H1 (cell line): ENCODE results near the gene ELMOD1. TPM values are rescaled to one million over a fixed set of nuclear protein-coding genes. Genes with fewer than 3 reads are reported as not detected.

Source experiments
- polyA plus RNA-seq, 7 experiments: library from polyadenylated mRNA; depleted of rRNA in 3 of 7; stranded (reverse) in 5 of 7; unstranded in 2 of 7; fragments of >200 nt in 5 of 7; fragments of 200-250 nt in 2 of 7; gene quantifications; 1 replicate in 5 of 7; 2 replicates in 1 of 7; 4 replicates in 1 of 7; pipeline versions ENCODE4 v1.2.1 to v1.2.3, GENCODE V29; 2011 to 2013; ENCODE audit warnings: missing spikeins in 2 of 7, mixed read lengths in 2 of 7
- total RNA-seq: library from RNA; stranded (reverse); fragmentation: NEBNext Ultra II Directional; extraction: Animal tissue kit (Norgen Biotek cat#: 25700); gene quantifications from 2 replicates; pipeline ENCODE4 v1.2.1, GENCODE V29; 2021

ELMOD1 gene
- total and polyA plus RNA-seq, 2 of the 8 experiments (the other 6 are each of a cell fraction or from before 2014, with no cell fraction given), result 0.47 to 1.6 TPM

Other genes with a start within 250 kb of the ELMOD1 start
- gene CWF19L2, start 133.3 kb upstream of the ELMOD1 start, total RNA-seq, result 16.3 and 16.6 TPM in 2 replicates
- 1.1 and 2.2 TPM in 2 replicates for gene CWF19L2, start 133.3 kb upstream of the ELMOD1 start, polyA plus RNA-seq (2011; rRNA removed)
- gene ALKBH8, start 25.4 kb upstream of the ELMOD1 start, total RNA-seq, result 11.9 and 13.0 TPM in 2 replicates
- 1.8 and 3.6 TPM in 2 replicates for gene ALKBH8, start 25.4 kb upstream of the ELMOD1 start, polyA plus RNA-seq (2011; rRNA removed)
- not detected in 2 replicates for gene SLN, start 120.9 kb downstream of the ELMOD1 start, total RNA-seq
- not detected in 2 replicates for gene SLN, start 120.9 kb downstream of the ELMOD1 start, polyA plus RNA-seq (2011; rRNA removed)